Stimulated activated naive CD8-positive, alpha-beta T cell treated with anti-CD3 and anti-CD28 coated beads, Interleukin-15, Interleukin-2, amounts not matched to agents 100 U/mL and 50 U/mL, for 24 hours (primary cell): Measurements from ENCODE around the gene GRID1.
A peak's percentile ranks its signal among the peaks of the same experiment; 100 is the strongest.

ENCODE experiments used
- ATAC-seq: fragments of 150-1000 bp; cut with Tn5 transposase; one replicate; pipeline ENCODE4 v1.10.0; 2021
- DNase-seq: peaks from one replicate; pipeline ENCODE4 v3.0.0; 2021

GRID1 gene

DNA sequence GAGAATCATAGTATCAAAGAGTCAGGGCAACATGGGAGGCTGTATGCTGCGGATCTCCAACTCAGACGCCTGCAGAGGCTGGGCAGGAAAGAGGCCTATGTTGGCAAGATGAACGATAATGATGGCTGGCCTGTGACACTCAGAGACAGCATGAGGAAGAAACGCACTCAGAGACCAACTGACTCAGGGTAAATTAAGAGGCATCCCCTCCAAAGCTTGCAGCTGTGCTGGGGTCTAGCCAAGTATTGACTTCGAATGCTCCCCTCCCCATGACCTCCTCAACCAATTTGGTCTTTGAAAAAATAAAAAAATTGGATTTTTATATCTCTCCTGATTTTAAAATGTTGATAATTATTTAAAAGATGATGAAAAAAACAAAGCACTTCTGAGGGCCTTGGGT is 718.9 kb downstream of the GRID1 start:
- DNase-seq = no peak
- no peak for ATAC-seq

DNA sequence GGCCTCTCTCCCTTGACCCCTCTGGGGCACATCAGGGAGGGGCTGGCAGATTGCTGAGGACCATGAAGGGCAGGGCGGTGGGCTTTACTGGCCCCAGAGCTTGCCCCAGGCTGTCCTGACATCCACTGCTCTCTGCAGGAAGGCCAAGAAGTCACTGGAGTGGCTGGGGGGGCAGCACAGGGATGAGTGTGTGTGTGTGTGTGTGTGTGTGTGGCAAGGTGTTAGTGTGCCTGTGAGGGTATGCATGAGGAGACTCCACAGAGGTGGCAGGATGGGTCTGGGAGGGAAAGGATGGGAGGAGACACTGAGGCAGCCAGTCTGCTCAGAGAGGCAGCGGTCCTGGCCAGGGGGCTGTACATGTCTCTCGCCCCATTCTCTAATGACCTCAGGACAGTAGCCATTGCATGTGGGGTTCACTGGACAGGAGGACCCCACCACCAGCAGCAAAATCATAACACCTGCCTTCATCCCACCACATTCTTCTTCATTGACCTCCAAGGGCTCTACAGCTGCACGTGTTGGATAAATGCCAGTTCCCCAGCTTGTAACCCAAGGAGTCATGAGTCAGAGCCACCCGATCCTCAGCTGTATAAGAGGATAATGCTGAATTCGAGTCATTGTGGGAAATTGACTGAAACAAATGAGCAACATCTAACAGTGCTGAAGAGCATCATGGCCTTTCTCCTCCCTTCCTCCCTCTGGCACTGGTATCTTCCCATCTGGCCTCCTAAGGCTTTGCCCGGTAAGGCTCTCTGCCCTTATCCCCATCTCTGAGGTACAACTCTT is 720.5 kb downstream of the GRID1 start:
- no peak for DNase-seq
- ATAC-seq = no peak

DNA sequence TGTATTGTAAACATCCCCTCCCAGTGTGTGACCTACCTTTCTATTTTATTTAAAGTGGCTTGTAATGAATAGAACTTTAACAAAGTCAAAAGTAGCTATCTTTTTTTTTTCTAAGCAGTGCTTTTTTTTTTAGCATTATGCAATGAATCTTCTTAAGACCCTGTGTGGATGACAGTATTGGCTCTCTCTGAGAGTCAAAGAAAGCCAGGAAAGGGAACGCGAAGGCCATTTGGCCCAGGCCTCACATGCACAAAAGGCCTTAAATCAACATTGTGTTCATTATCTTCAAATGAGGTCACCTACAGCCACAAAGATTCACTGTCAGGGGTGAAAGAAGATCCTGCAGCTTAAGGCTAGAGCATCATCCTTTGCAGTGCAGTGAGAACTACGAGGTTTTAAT is 721.5 kb downstream of the GRID1 start:
- no peak for ATAC-seq

DNA sequence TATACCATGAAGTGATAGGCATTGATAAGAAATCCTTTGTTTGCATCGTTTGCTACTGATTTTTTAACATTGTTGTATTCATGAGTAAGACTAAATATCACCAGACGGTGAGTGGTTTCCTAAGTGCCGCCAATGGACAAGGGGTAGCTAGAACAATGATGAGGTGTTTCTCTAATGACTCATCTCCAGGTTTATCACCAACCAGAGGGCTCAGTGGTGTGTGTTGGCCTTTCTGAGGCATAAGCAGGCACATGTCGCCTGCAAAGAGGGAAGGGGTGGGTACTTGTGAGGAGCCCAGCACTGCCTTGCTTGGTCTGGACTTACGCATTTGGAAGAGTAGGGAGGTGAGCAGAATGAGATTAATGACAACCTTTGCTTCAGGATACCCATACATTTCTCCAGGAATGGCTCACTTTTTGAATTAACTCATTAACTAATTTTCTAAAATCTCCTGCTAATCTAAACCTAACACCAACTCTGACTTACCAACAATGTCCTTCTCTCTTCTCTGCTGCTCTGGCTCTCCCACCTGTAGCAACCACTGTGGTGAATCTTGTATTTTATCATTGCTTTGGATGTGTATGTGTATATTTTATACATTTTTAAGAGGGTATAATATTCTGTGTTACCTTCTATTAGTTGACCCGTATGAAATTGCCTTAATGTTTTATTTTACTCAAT is 722.6 kb downstream of the GRID1 start:
- ATAC-seq = no peak
- DNase-seq = no peak

More for the DNA sequence above, 721.5 kb downstream of the GRID1 start:
- DNase-seq = no peak

DNA sequence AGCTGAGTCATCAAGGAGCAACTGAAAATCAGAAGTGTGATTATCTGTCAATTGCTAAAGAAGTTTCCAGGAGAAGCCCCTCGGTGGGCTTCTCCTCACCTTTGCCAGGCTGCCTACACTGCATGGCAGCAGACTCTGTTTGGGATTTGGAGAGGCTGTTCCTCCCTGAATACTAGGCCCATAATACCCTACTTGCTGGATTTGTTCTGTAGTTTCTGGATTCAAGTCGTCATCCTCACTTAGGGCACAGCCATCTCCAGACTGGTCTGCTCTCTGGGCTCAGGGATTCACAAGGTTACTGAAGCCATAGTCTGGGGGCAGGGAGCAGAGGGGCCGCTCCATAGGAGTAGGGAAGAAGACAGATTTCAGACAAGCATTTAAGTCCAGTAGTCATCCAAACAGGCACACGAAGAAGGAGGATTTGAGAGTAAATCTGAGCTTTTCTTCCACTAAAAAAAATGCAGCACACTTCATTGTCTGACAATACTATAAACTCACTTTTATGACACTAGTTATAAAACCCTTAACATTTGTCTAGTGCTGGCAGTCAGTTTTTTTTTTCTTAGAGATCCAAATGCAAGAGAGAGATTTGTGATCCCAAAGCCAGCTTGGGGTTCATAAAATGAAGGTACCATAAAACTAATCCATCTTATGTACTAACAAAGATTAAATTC is 723.3 kb downstream of the GRID1 start:
- no peak for ATAC-seq
- no peak for DNase-seq

DNA sequence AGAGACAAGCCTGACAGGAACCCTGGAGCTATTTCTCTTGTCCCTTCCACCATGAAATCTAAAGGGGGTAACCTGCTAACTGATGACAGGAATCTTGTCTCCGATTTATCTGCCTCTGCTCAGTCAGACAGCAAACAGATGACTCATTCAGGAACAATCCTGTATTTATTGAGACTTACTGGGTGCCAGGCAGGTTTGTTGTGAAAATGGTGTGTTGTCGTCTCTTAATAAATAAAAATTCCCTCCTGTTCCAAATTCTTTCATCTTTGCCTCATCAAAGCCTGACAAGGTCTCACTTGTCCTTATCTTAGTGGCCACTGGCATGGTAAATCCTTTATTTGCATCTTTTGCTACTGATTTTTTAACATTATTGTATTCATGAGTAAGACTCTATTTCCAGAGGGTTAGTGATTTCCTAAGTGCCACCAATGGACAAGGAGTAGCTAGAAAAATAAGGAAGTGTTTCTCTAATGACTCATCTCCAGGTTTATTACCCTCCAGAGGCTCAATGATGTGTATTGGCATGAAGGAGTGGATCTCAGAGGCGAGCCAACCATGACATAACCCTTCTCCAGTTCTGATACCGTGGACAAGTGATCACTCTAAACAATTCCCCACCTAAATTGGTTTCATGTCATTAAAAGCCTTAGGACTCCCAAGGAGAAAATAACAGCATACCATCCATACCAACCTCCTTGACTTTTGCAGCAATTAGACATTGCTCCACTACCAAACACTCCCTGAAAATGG is 724.0 kb downstream of the GRID1 start:
- no peak for DNase-seq
- no peak for ATAC-seq

DNA sequence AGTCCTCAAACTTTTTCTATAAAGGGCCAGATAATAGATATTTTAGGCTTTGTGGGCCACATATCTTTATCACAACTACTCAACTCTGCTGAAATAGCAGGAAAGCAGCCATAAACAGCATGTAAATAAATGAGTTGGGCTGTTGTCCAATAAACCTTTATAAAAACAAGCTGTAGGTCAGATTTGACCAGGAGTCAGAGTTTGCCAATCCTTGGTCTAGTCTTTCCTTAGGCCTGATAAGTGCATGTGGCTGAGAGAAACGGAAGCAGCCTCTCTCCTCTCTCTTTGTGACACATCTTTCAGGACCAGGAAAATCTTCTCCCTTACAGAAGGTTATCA is 724.5 kb downstream of the GRID1 start:
- DNase-seq = no peak
- no peak for ATAC-seq

DNA sequence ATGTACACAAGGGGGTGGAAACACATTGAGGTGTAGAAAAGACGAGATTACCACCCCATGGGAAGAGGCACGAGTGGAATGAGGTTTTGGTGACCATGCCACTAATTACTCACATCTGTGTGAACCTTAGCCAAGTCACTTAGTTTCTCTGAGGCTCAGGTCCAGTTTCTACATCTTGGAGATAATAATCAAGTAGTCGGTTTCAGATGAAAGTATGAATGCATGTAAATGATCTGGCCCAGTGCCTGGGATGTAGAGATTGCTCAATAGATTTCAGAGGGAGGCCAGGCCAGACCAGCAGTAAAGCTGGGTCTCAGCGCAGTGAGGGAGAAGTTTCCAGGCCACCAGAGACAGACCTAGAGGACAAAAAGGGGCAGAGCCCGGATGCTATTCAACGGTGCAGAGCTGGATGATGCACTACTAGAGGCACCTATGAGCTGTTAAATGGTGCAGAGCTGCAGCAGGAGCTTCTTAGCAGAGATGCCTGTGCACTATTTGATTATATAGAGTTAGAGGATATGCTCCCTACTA is 725.1 kb downstream of the GRID1 start:
- DNase-seq = no peak
- no peak for ATAC-seq

DNA sequence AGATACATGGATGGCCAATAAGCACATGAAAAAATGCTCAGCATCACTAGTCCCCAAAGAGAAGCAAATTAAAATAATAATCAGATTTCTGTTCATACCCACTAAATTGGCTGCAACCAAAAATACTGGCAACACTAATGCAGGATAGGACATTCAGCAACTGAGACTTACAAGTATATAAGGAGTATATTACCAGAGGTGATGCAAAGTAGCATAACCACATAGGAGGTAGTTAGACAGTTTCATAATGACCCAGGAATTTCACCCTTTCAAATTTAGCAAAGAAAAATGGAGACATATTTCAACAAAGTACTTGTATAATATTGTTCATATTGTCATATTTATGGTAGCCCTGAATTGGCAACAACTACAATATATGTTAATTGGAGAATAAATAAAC is 727.8 kb downstream of the GRID1 start:
- DNase-seq (no peak), ATAC-seq (no peak)

DNA sequence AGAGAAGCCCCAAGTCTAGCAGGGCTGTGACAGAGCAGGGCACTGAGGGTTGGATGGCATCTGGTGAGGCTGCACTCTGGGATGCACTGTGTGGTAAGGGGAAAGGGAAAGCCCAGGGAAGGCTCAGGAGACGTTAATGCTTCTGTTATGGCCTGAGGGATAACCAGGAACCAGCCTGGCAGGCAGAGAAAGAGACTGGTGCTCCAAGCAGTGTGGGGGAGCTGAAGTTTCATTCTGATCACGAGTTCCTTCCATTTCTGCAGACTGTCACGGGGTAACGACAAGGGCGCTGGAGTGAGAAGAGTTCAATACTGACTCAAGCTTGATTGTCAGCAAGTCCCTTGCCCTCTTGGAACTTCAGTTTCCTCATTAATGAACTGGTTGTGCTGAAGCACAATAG is 730.9 kb downstream of the GRID1 start:
- DNase-seq (no peak), ATAC-seq (no peak)

DNA sequence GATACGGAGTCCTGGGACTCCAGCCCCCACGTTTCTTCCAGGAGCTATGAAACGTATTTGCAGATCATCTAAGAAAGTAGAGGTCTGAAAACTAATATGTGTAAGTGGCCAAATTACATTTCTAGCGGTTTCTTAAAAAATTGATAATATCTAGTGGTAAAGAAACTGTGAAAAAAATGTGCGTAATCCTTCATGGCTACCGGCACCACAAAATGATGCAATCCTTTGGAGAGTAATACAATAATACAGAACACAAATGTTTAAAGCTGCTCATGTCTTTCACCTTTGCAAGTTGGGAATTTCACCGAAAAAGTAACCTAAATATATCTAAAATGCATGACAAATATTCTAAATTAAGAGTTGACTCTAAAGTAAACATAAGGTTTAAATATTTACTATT is 742.1 kb downstream of the GRID1 start:
- no peak for DNase-seq
- no peak for ATAC-seq

DNA sequence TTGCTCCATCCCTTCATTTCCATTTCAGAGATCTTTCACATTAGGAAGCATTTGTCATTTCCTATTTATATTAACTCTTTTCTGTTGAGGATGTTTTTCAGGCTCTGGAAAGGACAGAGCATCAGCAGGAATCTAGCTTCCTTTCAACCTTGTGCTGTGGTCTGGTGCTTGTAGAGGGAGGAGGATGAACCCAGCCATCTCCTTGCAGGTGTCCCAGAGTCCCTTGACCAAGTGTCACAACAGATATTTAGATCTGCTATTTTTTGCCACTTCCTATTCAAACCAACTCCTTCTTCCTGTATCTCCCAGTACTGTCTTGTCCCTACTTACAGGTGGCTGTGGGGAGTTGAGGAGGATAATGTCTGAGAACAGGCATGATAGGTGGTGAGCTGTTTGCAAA is 742.8 kb downstream of the GRID1 start:
- no peak for ATAC-seq
- DNase-seq = no peak

DNA sequence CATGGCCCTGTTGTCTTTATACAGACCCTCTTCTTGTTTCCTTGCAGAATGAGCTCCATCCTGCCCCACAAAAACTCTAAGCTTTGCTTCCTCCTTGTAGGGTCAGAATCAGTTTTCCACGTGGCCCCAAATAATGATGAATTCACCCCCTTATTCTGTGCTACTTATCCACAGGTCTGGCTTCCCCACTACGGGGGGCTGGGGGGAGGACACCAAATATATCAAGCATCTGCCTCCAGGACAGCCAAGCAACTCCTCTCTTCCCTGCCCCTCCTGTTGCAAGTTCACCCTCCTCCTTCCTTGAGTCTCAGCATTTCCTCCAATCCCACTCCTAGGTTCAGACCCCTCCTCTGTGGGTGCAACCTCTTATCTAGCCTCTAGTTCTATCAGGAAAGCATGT is 743.3 kb downstream of the GRID1 start:
- ATAC-seq = no peak
- no peak for DNase-seq

DNA sequence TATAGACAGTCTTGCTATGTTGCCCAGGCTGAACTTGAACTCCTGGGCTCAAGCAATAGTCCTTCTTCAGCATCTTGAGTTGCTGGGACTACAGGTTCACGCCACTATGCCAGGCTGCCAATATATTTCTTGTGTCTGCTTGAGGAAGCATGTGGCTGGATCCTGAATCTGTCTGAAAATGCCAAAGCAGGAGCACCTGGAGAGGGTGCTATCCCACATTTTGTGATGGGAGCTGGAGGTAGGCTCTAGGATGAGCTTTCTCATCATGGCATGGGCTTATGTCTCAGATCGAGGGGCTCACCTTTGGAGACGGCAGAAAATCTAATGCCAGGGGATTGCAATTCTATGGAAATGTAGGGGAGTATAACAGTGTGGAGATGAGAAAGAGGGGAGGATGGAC is 744.2 kb downstream of the GRID1 start:
- no peak for DNase-seq
- no peak for ATAC-seq

DNA sequence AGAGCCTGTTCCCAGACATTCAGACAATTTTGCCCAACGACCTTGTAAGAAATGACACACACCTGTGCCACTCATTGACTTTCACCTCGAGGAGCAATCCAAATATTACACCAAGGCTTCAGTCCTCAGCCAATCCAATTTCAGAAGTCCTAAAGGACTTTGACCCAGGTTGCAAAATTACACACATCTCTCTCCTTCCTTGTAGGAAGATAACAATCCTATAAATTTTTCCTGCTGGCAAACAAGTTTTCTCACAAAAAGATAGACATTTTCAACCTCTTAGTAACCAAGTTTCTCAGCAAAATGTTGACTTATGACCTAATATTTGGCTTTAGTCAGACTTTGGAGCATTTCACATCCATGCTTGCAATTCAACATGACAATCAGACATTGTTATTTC is 745.0 kb downstream of the GRID1 start:
- ATAC-seq = no peak
- no peak for DNase-seq

DNA sequence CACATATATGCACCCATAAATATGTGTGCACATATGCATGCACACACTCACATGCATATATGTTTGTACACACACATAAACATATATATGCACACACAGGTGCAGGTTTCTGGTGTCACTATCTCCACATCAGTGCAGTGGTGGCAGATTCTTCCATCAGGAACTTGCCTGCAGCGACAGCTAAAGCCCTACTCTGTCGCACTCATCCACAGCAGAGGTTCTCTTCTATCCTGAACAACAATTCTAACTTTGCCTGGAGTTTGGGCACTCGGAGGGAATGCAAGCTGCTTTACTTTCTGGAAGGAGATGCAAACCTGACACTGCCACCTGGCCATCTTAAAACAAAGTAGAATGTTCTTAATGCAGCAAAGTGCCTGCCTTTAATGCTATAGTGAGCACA is 745.8 kb downstream of the GRID1 start:
- DNase-seq (no peak), ATAC-seq (no peak)

DNA sequence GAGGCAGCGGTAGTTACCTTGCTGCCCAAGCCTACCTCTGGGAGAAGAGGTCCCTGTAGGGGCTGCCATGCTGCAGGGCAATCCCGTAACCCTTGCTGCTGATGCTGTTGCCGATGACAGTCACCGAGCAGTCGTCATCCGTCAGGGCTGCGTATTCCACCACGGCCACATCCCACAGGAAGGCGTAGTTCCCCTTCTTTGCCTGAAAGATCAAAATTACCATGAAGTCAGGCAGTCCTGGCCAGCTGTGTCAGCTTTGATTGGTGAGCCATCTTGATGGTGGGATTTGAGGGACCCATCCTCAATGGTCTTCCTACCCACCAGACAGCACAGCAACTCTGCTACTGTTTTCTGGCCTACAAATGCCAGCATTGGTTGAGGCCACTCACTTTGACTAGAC is 746.8 kb downstream of the GRID1 start:
- ATAC-seq (no peak), DNase-seq (no peak)

DNA sequence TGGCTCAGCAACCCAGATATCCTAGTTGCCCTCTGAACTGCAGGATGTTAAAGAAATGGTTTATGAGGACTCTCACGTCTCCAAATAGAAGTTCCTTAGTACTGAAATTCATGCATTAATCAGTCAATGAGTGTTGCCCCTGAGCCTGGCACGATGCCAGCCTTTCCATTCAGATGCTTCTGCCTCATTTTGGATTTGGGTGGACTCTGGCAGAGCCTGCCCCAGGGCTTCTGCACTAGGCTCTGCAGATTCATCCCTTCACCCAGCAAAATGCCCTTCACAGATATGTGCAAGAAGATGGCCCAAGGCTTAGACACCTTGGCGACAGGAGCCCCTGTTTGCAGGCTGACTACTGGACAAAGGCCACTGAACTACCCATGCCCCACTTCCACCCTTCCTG is 747.8 kb downstream of the GRID1 start:
- ATAC-seq = no peak
- no peak for DNase-seq

DNA sequence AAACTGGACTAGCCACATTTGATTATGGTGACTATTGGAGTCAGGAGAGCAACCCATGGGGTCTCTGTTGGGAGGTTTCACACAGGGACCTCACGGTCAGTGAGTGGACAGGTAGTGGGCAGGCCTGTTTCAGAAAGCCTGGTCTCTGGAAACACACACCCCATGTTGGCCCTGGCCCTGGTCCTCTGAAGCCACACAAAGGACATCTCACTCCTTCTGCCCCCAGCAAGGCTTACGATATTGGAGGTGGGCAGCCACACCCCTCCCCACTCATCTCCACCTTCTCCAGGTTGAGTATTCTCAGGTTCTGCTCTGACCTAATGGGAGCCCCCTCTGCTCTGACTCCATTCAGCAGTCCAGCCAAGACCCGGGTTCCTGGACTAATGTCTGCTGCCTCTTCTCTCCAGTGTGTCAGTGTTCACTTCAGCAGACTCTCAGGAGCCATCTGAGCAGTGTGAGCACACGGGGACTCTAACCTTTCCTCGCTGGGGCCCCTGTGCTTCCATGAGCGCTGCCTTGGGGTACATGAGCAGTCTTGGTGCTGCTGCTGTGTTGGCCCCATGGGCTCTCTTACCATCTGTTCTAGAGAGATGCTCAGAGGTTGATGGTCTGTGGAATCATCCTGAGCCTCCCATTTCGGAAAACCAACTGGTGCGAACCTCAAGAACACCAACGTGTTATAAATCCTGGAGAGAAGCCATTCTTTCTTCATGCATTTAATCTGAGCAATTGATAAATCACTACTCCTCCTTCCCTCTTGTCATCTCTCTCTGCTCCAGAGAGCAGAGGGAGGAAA is 748.6 kb downstream of the GRID1 start:
- no peak for DNase-seq
- ATAC-seq = no peak

DNA sequence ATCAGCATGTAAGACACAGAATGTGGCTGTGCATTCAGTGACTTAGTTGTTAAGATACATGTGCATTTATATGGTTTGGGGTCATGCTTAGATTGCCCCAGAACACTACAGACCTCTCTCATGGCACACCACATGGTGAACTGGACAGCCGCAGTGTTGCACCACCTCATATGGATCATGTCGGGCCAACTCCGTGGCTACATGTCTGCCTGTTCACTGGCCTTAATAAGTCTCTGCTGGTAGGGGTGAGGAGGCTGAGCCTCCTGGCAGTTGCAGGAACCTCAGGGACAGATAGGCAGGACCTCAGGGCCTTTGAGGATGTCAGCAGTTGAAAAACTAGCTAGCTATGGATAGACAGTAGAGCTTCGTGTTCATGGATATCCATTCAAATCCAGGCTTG is 751.0 kb downstream of the GRID1 start:
- ATAC-seq = no peak
- no peak for DNase-seq

DNA sequence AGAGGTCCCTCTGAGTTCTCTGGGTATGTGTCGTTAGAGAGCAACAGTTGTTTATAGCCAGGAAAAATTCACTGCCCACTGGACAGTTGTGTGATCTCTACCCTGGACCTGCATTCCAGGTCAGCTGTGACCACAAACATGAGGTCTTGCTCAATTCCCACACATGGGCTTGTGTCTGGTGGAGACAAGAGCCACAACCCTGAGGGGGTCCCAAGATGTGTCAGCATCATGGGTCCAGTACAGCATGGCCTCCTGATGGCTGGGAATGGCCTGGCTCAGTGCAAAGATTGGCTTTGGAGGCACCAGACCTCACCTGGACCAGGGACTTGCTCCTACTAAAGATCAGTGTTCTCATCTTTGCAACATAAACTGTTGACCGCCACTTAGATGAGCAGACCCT is 751.6 kb downstream of the GRID1 start:
- ATAC-seq (no peak), DNase-seq (no peak)

DNA sequence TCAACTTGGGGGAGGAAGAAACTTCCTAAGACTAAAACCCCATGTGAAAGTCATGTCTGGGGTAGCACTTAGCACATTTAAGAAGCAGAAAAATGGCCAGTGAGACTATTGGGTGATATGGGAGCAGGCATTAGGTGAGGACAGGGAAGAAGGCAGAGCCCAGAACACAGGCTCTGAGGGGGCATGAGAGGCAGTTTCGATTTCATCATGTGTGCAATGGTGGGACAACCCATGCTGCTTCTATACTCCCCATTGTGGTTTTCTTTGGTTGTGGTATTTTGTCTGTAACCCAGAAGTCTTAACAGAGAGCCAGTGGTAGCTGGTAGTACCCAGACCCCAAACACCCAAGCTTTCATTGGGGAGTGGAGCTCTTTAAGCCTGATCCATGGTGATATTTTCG is 752.0 kb downstream of the GRID1 start:
- no peak for DNase-seq
- ATAC-seq = peak; percentile 8
